GM19193 (cell line): ENCODE measurements around the gene ECT2.

Experiments used
- POLR2A ChIP-seq: IDR thresholded peaks from 4 replicates; pipeline ENCODE4 v1.6.1; 2011; ENCODE audit not compliant: insufficient read depth, insufficient read length; ENCODE audit errors: extremely low read depth

Gene ECT2

GRCh38 chr3:172832983-172833382 lies 82.5 kb downstream of the ECT2 start:
- TF ChIP-seq POLR2A = no peak

DNA sequence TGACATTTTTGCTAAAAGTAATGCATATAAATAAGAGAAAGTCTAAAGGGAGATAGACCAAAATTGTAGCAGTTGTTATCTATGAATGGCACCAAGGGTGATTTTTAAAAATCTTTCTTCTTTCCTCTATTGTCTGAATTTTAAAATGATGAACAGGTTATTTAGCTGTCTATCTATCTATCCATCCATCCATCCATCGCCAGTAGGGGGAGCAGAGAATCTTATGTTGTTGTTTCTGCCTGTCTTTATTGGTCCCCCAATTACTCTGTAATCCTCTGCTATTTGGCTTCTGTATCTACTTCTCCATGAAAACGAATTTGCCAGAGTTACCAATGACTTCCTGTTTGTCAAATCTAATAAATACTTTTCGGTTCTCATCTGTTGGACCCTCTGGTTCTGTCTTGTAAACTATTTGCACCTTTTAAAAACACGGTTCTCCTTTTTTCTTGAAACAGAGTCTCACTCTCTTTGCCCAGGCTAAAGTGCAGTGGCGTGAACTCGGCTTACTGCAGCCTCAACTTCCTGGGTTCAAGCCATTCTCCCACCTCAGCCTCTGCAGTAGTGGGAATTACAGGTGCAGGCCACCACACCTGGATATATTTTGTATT lies 86.0 kb downstream of the ECT2 start:
- no peak for TF ChIP-seq POLR2A

DNA sequence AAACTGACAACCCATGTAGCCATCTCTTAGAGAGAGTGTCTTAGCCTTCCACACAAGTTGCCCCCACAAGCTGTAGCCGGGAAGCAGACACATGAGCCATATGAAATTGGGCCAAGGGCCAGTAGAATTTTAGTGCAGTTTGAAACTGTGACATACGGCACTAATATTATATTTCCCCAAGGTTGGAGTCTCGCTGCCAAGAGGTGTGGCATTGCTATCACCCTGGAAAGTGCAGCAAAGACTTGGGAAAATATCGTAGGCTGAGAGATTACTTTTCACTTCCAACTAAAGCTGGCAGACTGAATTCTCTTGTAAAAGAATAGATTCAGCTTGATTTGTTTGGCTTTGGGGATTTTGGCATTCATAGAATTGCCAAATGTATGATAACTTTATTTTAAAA lies 89.2 kb downstream of the ECT2 start:
- no peak for TF ChIP-seq POLR2A

- TF ChIP-seq POLR2A = no peak
Measured at GRCh38 chr3:172840463-172840862, 89.9 kb downstream of the ECT2 start.

DNA sequence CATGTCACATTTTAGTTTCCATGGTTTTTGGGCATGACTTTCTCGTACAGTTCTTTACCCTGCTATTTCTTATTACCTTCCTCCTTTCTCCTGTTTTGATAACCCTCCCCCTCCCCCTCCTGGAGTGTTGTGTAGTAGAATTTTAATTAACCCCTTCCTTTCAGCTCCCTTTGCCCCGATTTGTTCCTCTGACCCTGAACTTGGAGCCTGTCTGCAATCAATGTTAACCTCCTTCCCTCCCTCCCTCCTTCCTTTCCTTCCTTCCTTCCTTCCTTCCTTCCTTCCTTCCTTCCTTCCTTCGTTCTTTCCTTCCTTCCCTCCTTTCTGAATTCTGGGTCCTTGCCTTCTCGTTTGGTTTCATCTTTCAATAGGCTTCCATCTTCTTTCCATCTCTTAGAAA lies 90.4 kb downstream of the ECT2 start:
- TF ChIP-seq POLR2A = no peak

GRCh38 chr3:172844428-172844827 lies 93.9 kb downstream of the ECT2 start:
- no peak for TF ChIP-seq POLR2A

GRCh38 chr3:172846103-172846561 lies 95.6 kb downstream of the ECT2 start:
- TF ChIP-seq POLR2A = no peak

GRCh38 chr3:172846706-172847105 lies 96.2 kb downstream of the ECT2 start:
- TF ChIP-seq POLR2A = no peak

DNA sequence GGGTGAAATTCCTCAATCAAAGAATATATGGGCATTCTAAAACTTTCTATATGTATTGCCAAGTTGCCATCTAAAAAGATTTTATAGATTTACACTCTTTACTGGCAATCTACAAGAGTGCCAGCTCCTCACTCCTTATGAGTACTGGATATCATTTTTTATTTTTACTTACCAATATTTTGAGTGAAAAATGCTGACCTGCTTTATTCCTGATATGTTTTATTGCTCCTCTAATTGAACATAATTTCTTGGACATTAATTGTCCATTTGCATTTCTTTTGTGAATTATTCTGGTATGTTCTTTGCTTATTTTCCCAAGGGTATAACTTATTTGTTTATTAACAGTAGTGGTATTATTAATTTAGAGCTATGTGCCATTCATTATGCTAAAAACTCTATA lies 96.8 kb downstream of the ECT2 start:
- TF ChIP-seq POLR2A = no peak

DNA sequence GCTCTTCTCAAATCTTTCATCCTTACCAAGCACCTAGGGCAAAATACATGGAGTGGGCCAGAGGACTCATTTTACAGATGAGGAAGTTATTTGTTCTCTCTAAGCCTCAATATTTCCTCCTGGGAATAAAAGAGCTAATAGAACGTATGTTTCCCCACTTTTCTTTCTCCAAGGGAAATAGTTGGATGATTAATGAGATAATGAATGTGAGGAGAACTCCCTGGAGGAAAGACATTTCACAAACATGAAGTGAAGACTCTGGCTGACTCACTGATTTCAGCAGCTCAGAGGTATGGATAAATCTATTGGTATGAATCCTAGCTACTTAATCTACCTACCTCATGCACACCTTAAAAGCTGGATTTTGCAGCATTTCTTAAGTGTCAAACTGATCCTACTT lies 98.4 kb downstream of the ECT2 start:
- no peak for TF ChIP-seq POLR2A

GRCh38 chr3:172853005-172853404 lies 102.5 kb downstream of the ECT2 start:
- no peak for TF ChIP-seq POLR2A

- TF ChIP-seq POLR2A = no peak
Measured at GRCh38 chr3:172853921-172854666, 103.6 kb downstream of the ECT2 start.

GRCh38 chr3:172855037-172855436 lies 104.5 kb downstream of the ECT2 start:
- TF ChIP-seq POLR2A = no peak

- TF ChIP-seq POLR2A = no peak
Measured at GRCh38 chr3:172856795-172857742, 106.5 kb downstream of the ECT2 start.

DNA sequence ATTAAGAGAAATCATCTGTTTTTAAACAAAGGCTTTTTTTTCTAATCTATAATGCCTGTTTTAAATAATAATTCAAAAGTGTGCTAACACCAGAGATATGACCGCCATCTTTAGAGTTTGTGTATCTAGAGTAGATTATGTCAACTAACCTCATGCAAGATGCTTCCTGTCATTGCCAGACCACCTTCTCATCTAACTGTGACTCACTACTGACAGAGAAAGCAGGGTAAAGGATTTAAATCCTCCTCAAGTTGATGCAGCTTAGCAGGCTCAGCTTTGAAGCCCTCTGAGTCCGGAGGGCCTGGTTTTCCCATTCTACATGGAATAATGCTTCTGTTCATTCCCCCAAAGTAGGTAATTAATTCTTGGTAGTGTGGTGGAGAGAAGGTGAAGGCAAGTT lies 108.5 kb downstream of the ECT2 start:
- TF ChIP-seq POLR2A = no peak
